Breast epithelium (tissue), 4 donors: Measurements from ENCODE around the gene COASY. TPM values are rescaled to one million over a fixed set of nuclear protein-coding genes. Genes with fewer than 3 reads are reported as not detected.

Experiments used
- DNase-seq, 2 donors: peaks; one replicate each; pipeline ENCODE4 v3.0.0-alpha.2; 2019; ENCODE audit warnings: low spot score in 2 of 2
- H3K27ac ChIP-seq, 2 donors: fragments of 200-600 bp; sonication (generic) in 1 of 2; one replicate each; pipeline ENCODE4 v1.5.1; 2016 to 2019; ENCODE audit warnings: mild to moderate bottlenecking in 1 of 2
- H3K27me3 ChIP-seq, 2 donors: fragments of 200-600 bp; sonication (generic) in 1 of 2; one replicate each; pipeline versions ENCODE4 v1.5.1 to v1.6.0; 2017 to 2019; ENCODE audit warnings: control low read depth in 1 of 2, mild to moderate bottlenecking in 1 of 2
- H3K36me3 ChIP-seq: fragments of 200-600 bp; one replicate; pipeline ENCODE4 v1.5.1; 2019
- H3K4me1 ChIP-seq, 2 donors: fragments of 200-600 bp; sonication (generic); one replicate each; pipeline ENCODE4 v1.5.1; 2016 to 2019; ENCODE audit warnings: control low read depth in 1 of 2
- H3K4me3 ChIP-seq, 3 donors: fragments of 200-600 bp; sonication (generic); 1 replicate in 2 of 3; 2 replicates in 1 of 3; pipeline ENCODE4 v1.5.1; 2016 to 2019; ENCODE audit warnings: mild to moderate bottlenecking in 3 of 3, moderate library complexity in 2 of 3
- H3K9me3 ChIP-seq, 2 donors: fragments of 200-600 bp; sonication (generic) in 1 of 2; one replicate each; pipeline ENCODE4 v1.5.1; 2016 to 2019; ENCODE audit warnings: control low read depth in 1 of 2
- POLR2A ChIP-seq: fragments of 450-650 bp; IDR thresholded peaks from one replicate; pipeline ENCODE4 v1.6.1; 2016; ENCODE audit warnings: antibody characterized with exemption, mild to moderate bottlenecking, moderate library complexity
- POLR2AphosphoS5 ChIP-seq, 3 donors: sonication (generic); formaldehyde crosslinking; IDR thresholded peaks; one replicate each; pipeline ENCODE4 v1.6.1; 2017; ENCODE audit warnings: antibody characterized with exemption in 3 of 3
- intact Hi-C: fragments of 100-400 bp; cut with DNase I; formaldehyde crosslinking; loops from one replicate; pipeline ENCODE4 v1.15.1; 2023; ENCODE audit warnings: low total_unique reads
- total RNA-seq, 3 donors: library from RNA; depleted of rRNA; stranded (reverse); fragments of >200 nt; gene quantifications; one replicate each; pipeline ENCODE4 v1.1.0, GENCODE V29; 2016
- TF ChIP-seq, protein P1 (sequence below), 3 donors: fragments of 450-650 bp; IDR thresholded peaks; one replicate each; pipeline ENCODE4 v1.5.1; 2016 to 2017; ENCODE audit warnings: antibody characterized with exemption in 3 of 3, mild to moderate bottlenecking in 3 of 3, moderate library complexity in 3 of 3

Gene COASY
- total RNA-seq, 3 donors from 2014 or later, result 21.4 to 48.1 (median 26.9) TPM

DNA sequence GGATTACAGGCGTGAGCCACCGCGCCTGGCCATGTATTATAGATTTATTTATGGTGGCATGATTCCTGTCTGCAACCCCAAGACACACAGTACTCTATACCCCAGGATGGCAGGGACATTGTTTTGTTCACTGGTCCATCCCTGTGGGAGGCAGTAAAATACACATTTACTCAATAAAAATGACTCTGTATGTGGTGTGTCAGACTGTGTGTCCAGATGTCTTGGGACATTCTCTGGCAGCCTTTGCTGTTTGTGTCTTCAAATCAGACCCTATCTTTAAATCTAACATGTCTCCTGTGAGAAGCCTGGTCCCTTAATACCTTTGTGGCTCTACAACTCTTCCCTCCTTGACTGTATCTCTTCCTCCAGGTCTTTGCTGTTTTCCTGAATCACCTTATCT is 1.7 kb upstream of the COASY start:
- no peaks in the 10 kb centered on the region for H3K27me3 ChIP-seq
- no peak for TF ChIP-seq POLR2AphosphoS5 (IDR thresholded peaks at IDR 0.05)
- TF ChIP-seq, protein P1, sequence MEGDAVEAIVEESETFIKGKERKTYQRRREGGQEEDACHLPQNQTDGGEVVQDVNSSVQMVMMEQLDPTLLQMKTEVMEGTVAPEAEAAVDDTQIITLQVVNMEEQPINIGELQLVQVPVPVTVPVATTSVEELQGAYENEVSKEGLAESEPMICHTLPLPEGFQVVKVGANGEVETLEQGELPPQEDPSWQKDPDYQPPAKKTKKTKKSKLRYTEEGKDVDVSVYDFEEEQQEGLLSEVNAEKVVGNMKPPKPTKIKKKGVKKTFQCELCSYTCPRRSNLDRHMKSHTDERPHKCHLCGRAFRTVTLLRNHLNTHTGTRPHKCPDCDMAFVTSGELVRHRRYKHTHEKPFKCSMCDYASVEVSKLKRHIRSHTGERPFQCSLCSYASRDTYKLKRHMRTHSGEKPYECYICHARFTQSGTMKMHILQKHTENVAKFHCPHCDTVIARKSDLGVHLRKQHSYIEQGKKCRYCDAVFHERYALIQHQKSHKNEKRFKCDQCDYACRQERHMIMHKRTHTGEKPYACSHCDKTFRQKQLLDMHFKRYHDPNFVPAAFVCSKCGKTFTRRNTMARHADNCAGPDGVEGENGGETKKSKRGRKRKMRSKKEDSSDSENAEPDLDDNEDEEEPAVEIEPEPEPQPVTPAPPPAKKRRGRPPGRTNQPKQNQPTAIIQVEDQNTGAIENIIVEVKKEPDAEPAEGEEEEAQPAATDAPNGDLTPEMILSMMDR (IDR thresholded peaks at IDR 0.05), result no peak
- TF ChIP-seq POLR2A, result no peak
- H3K36me3 ChIP-seq, result no peaks in the 10 kb centered on the region
- H3K4me1 ChIP-seq, result peaks cover 15% of the 10 kb centered on the region in 2 donors
- intact Hi-C loops, result no loop called here
- no peaks in the 10 kb centered on the region for H3K9me3 ChIP-seq
- no peak for DNase-seq
- no peak overlapping the region for H3K4me3 ChIP-seq
- H3K27ac ChIP-seq, result peak overlapping the region; percentile 21 to 65

DNA sequence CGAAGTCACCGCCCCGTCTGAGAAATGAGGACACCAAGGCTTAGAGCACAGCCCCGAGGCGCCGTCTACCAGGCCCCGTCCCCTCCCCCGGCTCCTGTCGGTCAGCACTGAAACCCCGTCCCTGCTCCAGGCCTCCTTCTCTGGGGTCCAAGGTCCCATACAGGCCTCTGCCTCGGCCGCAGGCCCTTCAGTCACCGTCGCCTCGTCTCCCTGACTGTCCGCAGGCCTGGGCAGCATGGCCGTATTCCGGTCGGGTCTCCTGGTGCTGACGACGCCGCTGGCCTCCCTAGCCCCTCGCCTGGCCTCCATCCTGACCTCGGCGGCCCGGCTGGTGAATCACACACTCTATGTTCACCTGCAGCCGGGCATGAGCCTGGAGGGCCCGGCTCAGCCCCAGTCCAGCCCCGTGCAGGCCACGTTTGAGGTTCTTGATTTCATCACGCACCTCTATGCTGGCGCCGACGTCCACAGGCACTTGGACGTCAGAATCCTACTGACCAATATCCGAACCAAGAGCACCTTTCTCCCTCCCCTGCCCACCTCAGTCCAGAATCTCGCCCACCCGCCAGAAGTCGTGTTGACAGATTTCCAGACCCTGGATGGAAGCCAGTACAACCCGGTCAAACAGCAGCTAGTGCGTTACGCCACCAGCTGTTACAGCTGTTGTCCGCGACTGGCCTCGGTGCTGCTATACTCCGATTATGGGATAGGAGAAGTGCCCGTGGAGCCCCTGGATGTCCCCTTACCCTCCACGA is 617 bp downstream of the COASY start:
- Histone ChIP-seq H3K4me1 (peaks cover 15 to 16% of the 10 kb centered on the region in 2 donors), H3K27me3 (no peaks in the 10 kb centered on the region)
- intact Hi-C loops, result no loop called here

DNA sequence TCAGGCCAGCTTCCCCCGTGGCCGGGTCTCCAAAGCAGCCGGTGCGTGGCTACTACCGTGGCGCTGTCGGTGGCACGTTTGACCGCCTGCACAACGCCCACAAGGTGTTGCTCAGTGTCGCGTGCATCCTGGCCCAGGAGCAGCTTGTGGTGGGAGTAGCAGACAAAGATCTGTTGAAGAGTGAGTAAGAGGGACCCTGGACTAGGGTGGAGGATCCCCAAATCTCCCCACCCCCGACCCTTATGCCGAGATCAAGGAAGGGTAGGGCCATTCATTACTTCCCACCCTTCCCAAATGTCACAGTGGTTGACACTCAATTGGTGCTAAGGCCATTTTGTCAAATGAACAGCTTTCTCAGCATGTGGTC is 1.2 kb downstream of the COASY start:
- Histone ChIP-seq H3K4me3 (peak overlapping the region; percentile 87 to 88 (median 88)), H3K27me3 (no peaks in the 10 kb centered on the region), H3K4me1 (peaks cover 15 to 22% of the 10 kb centered on the region in 2 donors)

More for the DNA sequence above, 617 bp downstream of the COASY start:
- Histone ChIP-seq H3K9me3 (no peaks in the 10 kb centered on the region), H3K4me3 (peak overlapping the region; percentile 87 to 88 (median 88)), H3K36me3 (no peaks in the 10 kb centered on the region), H3K27ac (peak overlapping the region; percentile 86 to 95)
- no peak for DNase-seq
- TF ChIP-seq, protein P1 (IDR thresholded peaks at IDR 0.05), result no peak
- no peak for TF ChIP-seq POLR2AphosphoS5 (IDR thresholded peaks at IDR 0.05)
- TF ChIP-seq POLR2A, result no peak

DNA sequence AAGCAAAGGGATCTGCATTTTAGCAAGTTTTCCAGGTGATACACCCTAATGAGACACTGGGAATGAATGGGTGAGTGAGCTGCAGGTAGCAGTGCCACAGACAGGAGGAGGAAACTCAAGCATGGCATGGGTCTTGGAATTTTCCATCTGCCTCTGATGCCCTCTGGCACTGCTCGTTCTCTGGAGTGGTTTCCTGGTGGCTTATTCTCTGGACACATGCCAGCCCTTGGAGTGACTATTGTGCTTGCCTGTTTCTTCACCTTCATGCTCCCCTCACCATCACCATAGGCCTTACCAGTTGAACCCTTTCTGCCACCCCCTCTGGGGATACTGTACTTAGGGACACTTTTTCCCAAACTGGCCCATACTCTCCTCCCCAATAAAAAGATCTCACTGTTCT is 1.6 kb downstream of the COASY start:
- H3K27me3 ChIP-seq, result no peaks in the 10 kb centered on the region
- TF ChIP-seq POLR2A (no peak), POLR2AphosphoS5 (IDR thresholded peaks at IDR 0.05) (peak in 2 of 3 donors; percentile 30 to 57)
- TF ChIP-seq, protein P1 (IDR thresholded peaks at IDR 0.05), result peak in 2 of 3 donors; percentile 28 to 58
- no peaks in the 10 kb centered on the region for H3K9me3 ChIP-seq
- no peaks in the 10 kb centered on the region for H3K36me3 ChIP-seq
- H3K4me3 ChIP-seq, result peak overlapping the region in 2 of 3 donors; percentile 88
- intact Hi-C loops, result no loop called here
- DNase-seq, result peak; percentile 85 to 91
- peak overlapping the region; percentile 86 to 95 for H3K27ac ChIP-seq
- peaks cover 15 to 26% of the 10 kb centered on the region in 2 donors for H3K4me1 ChIP-seq

More for the DNA sequence above, 1.2 kb downstream of the COASY start:
- no peak for DNase-seq
- no peaks in the 10 kb centered on the region for H3K9me3 ChIP-seq
- H3K36me3 ChIP-seq, result no peaks in the 10 kb centered on the region
- H3K27ac ChIP-seq, result peak overlapping the region; percentile 86 to 95
- TF ChIP-seq POLR2A, result no peak
- TF ChIP-seq POLR2AphosphoS5 (IDR thresholded peaks at IDR 0.05), result no peak
- TF ChIP-seq, protein P1 (IDR thresholded peaks at IDR 0.05), result no peak
- intact Hi-C loops, result no loop called here

DNA sequence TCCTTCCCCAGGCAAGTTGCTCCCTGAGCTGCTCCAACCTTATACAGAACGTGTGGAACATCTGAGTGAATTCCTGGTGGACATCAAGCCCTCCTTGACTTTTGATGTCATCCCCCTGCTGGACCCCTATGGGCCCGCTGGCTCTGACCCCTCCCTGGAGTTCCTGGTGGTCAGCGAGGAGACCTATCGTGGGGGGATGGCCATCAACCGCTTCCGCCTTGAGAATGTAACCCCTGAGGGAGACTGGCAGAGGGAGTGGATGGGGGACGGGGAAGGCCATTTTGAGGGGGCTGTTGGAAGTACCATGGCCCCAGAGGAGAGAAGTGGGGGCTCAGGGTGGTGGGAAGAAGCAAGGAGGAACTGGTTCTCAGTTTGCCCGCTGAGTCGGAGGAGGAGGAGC is 2.0 kb downstream of the COASY start:
- Histone ChIP-seq H3K4me1 (peaks cover 15 to 27% of the 10 kb centered on the region in 2 donors), H3K27ac (peak overlapping the region; percentile 86 to 95), H3K9me3 (no peaks in the 10 kb centered on the region), H3K36me3 (peaks cover under 1% of the 10 kb centered on the region), H3K27me3 (no peaks in the 10 kb centered on the region), H3K4me3 (peak overlapping the region in 2 of 3 donors; percentile 88)
- TF ChIP-seq POLR2A (no peak), POLR2AphosphoS5 (IDR thresholded peaks at IDR 0.05) (no peak)
- TF ChIP-seq, protein P1 (IDR thresholded peaks at IDR 0.05), result no peak
- DNase-seq, result no peak
- intact Hi-C loops, result no loop called here
